ENCODE results near the gene CGGBP1. TPM values are rescaled to one million over a fixed set of nuclear protein-coding genes. Genes with fewer than 3 reads are reported as not detected.
A peak's percentile ranks its signal among the peaks of the same experiment; 100 is the strongest.

CGGBP1 gene
- total RNA-seq, 1 donor from 2014 or later, result 57.1 TPM

DNA sequence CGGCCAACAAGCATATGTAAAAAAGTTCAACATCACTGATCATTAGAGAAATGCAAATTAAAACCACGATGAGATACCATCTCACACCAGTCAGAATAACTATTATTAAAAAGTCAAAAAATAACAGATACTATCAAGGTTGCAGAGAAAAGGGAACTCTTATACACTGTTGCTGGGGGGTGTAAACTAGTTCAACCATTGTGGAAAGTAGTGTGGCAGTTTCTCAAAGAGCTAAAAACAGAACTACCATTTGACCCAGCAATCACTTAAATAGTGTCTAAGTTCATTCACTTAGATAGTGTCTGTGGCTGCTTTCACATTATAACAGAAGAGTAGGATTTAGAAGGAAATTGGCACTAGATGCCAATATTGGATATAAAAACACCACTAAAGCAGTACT, 49.7 kb downstream of the CGGBP1 start:
- no peak overlapping the region for H3K27ac Mint-ChIP-seq (ENCODE audit: unreplicated experiment)
- no peaks in the 10 kb centered on the region for H3K4me1 Mint-ChIP-seq (ENCODE audit: low read depth, unreplicated experiment)
- no peaks in the 10 kb centered on the region for H3K27me3 Mint-ChIP-seq (ENCODE audit: unreplicated experiment)
- TF ChIP-seq, protein P1, sequence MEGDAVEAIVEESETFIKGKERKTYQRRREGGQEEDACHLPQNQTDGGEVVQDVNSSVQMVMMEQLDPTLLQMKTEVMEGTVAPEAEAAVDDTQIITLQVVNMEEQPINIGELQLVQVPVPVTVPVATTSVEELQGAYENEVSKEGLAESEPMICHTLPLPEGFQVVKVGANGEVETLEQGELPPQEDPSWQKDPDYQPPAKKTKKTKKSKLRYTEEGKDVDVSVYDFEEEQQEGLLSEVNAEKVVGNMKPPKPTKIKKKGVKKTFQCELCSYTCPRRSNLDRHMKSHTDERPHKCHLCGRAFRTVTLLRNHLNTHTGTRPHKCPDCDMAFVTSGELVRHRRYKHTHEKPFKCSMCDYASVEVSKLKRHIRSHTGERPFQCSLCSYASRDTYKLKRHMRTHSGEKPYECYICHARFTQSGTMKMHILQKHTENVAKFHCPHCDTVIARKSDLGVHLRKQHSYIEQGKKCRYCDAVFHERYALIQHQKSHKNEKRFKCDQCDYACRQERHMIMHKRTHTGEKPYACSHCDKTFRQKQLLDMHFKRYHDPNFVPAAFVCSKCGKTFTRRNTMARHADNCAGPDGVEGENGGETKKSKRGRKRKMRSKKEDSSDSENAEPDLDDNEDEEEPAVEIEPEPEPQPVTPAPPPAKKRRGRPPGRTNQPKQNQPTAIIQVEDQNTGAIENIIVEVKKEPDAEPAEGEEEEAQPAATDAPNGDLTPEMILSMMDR (IDR thresholded peaks at IDR 0.05; ENCODE audit: partially characterized antibody, unreplicated experiment), result no peak
- no peaks in the 10 kb centered on the region for H3K36me3 Mint-ChIP-seq (ENCODE audit: unreplicated experiment)
- no peaks in the 10 kb centered on the region for H3K9me3 Mint-ChIP-seq (ENCODE audit: unreplicated experiment)
- H3K4me3 Mint-ChIP-seq (ENCODE audit: unreplicated experiment), result no peak overlapping the region
- no peak for DNase-seq

DNA sequence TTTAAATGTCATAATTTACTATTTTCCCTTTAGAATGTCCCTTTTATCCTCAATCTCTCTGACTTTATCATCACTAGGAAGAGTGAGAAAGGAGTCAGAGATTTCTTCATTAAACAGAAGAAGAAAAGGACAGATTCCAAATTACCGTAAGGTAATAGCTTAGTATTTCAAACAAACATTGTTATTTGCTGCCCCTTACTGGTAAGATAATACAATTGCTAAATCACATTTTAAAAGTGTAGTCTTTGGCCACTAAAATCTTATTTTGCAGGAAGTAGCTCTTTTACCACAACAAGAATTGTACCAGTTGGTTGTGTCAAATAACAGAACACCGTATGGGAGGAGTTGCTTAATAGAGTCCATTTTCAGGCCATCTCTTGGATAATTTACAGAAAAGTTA, 53.7 kb downstream of the CGGBP1 start:
- H3K36me3 Mint-ChIP-seq (ENCODE audit: unreplicated experiment), result no peaks in the 10 kb centered on the region
- TF ChIP-seq, protein P1 (IDR thresholded peaks at IDR 0.05; ENCODE audit: partially characterized antibody, unreplicated experiment), result no peak
- H3K9me3 Mint-ChIP-seq (ENCODE audit: unreplicated experiment), result no peaks in the 10 kb centered on the region
- no peaks in the 10 kb centered on the region for H3K27me3 Mint-ChIP-seq (ENCODE audit: unreplicated experiment)
- H3K4me1 Mint-ChIP-seq (ENCODE audit: low read depth, unreplicated experiment), result no peaks in the 10 kb centered on the region
- H3K4me3 Mint-ChIP-seq (ENCODE audit: unreplicated experiment), result no peak overlapping the region
- no peak overlapping the region for H3K27ac Mint-ChIP-seq (ENCODE audit: unreplicated experiment)
- no peak for DNase-seq

DNA sequence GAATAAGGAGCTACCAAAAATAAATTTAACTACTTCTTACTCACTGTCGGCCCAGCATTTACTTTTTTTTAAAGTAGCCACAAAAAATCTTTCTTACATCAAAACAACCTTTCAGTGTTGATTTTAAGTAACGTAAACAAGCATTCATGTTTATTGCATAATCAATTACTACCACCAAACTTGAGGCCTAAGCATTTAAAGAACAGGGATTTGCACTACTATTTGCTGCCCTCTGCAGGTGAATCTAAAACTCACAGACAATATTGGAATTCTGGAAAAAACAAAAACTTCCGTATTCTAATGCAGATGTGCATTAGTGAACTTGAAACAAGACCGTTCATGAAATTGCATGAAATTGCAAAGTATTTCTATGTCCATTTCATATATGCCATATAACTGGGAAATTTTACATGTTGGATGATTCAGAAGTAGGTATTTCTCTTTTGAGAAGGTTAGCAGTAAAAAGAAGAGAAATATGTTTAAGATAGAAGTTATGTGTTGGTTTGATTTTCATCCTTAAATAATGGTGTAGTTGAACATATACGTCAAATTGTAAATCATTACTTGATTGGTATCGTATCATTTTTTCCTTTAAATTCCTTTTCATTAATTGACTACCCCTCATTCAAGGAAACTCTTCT, 55.6 kb downstream of the CGGBP1 start:
- no peaks in the 10 kb centered on the region for H3K4me1 Mint-ChIP-seq (ENCODE audit: low read depth, unreplicated experiment)
- H3K36me3 Mint-ChIP-seq (ENCODE audit: unreplicated experiment), result no peaks in the 10 kb centered on the region
- no peak overlapping the region for H3K4me3 Mint-ChIP-seq (ENCODE audit: unreplicated experiment)
- TF ChIP-seq, protein P1 (IDR thresholded peaks at IDR 0.05; ENCODE audit: partially characterized antibody, unreplicated experiment), result peak; percentile 81
- DNase-seq, result no peak
- no peaks in the 10 kb centered on the region for H3K27me3 Mint-ChIP-seq (ENCODE audit: unreplicated experiment)
- H3K9me3 Mint-ChIP-seq (ENCODE audit: unreplicated experiment), result no peaks in the 10 kb centered on the region
- no peak overlapping the region for H3K27ac Mint-ChIP-seq (ENCODE audit: unreplicated experiment)

DNA sequence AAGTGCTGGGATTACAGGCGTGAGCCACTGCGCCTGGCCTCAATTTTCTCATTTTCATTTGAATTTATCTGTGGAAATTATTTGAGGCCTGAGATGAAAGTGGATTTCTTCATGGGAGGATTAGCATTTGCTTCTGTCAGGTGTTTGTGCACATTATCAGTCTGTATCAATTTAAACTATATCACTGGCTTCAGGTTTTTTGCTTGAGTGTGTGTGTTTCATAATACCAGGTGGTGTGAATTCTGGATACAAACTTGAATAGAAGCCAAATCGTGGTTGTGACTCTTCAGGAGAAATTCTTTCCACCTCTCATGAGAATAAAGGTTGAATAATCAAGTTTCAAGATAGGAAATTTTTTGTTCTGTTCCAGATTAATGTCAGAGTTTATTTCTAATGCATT, 56.4 kb downstream of the CGGBP1 start:
- no peaks in the 10 kb centered on the region for H3K4me1 Mint-ChIP-seq (ENCODE audit: low read depth, unreplicated experiment)
- TF ChIP-seq, protein P1 (IDR thresholded peaks at IDR 0.05; ENCODE audit: partially characterized antibody, unreplicated experiment), result no peak
- H3K27ac Mint-ChIP-seq (ENCODE audit: unreplicated experiment), result no peak overlapping the region
- H3K36me3 Mint-ChIP-seq (ENCODE audit: unreplicated experiment), result no peaks in the 10 kb centered on the region
- DNase-seq, result no peak
- no peak overlapping the region for H3K4me3 Mint-ChIP-seq (ENCODE audit: unreplicated experiment)
- H3K9me3 Mint-ChIP-seq (ENCODE audit: unreplicated experiment), result no peaks in the 10 kb centered on the region
- no peaks in the 10 kb centered on the region for H3K27me3 Mint-ChIP-seq (ENCODE audit: unreplicated experiment)

Other genes with a start within 250 kb of the CGGBP1 start
- 11.8 TPM for gene ZNF654, start 250 bp upstream of the CGGBP1 start, total RNA-seq (ENCODE audit: unreplicated experiment)
- gene C3orf38, start 91.0 kb upstream of the CGGBP1 start, total RNA-seq (ENCODE audit: unreplicated experiment), result 26.0 TPM

Measured in glutamatergic neuron (in vitro differentiated cells).